PC-3 (cell line): ENCODE measurements around the gene TMEM235. TPM values are rescaled to one million over a fixed set of nuclear protein-coding genes. Genes with fewer than 3 reads are reported as not detected.

Experiments
- ATAC-seq: fragments of 200-7000 bp; cut with Tn5 transposase; 2 replicates; pipeline ENCODE4 v1.9.1; 2020; ENCODE audit warnings: mild to moderate bottlenecking, moderate library complexity
- BruUV-seq: library from RNA; stranded (reverse); fragments of 400-500 nt; replicated peaks from 2 replicates; lab custom pipeline; 2021; lab: Mats Ljungman, UMichigan
- CTCF ChIA-PET: fragments of 300-600 bp; sonication (Branson Sonifier 250); formaldehyde crosslinking; loops from one replicate; lab custom pipeline; 2022; ENCODE audit warnings: antibody characterized with exemption; lab: Charles Lee
- POLR2A ChIA-PET: fragments of 300-600 bp; sonication (Branson Sonifier 250); formaldehyde crosslinking; loops from one replicate; lab custom pipeline; 2022; ENCODE audit warnings: antibody characterized with exemption; ENCODE audit not compliant: unreplicated experiment; lab: Charles Lee
- DNase-seq: peaks from one replicate; pipeline ENCODE4 v3.0.0-alpha.2; 2015
- H2AFZ ChIP-seq: fragments of 300-600 bp; sonication (generic); 2 replicates; pipeline ENCODE4 v1.6.0; 2016; ENCODE audit warnings: antibody characterized with exemption, low read length
- H3F3A ChIP-seq: fragments of 300-600 bp; sonication (generic); one replicate; pipeline ENCODE4 v1.6.0; 2017; ENCODE audit warnings: antibody characterized with exemption, low read length, control low read depth, mild to moderate bottlenecking; ENCODE audit not compliant: unreplicated experiment
- H3K27ac ChIP-seq: fragments of 300-600 bp; sonication (generic); 2 replicates; pipeline ENCODE4 v1.5.1; 2016; ENCODE audit warnings: mild to moderate bottlenecking, low read length
- H3K27me3 ChIP-seq: fragments of 300-600 bp; sonication (generic); 2 replicates; pipeline ENCODE4 v1.6.1; 2016; ENCODE audit warnings: low read length, mixed read lengths
- H3K36me3 ChIP-seq: fragments of 300-600 bp; sonication (generic); 2 replicates; pipeline ENCODE4 v1.6.1; 2016; ENCODE audit warnings: low read depth, mixed run types, low read length, mixed read lengths
- H3K4me1 ChIP-seq: fragments of 300-600 bp; sonication (generic); 2 replicates; pipeline ENCODE4 v1.5.1; 2016; ENCODE audit warnings: low read length; ENCODE audit not compliant: insufficient read depth
- H3K4me2 ChIP-seq: fragments of 300-600 bp; sonication (generic); 2 replicates; pipeline ENCODE4 v1.6.0; 2016; ENCODE audit warnings: low read length
- H3K4me3 ChIP-seq: fragments of 300-600 bp; sonication (generic); 2 replicates; pipeline ENCODE4 v1.5.1; 2016; ENCODE audit warnings: mild to moderate bottlenecking, low read length, mixed read lengths
- H3K79me2 ChIP-seq: fragments of 300-600 bp; sonication (generic); 2 replicates; pipeline ENCODE4 v1.6.1; 2017; ENCODE audit warnings: low read length, mixed read lengths
- H3K9ac ChIP-seq: fragments of 300-600 bp; sonication (generic); 2 replicates; pipeline ENCODE4 v1.6.0; 2016; ENCODE audit warnings: mild to moderate bottlenecking, low read length
- H3K9me2 ChIP-seq: fragments of 300-600 bp; sonication (generic); replicated peaks from 2 replicates; pipeline ENCODE4 v1.6.1; 2016; ENCODE audit warnings: mixed run types, low read length, mixed read lengths
- H3K9me3 ChIP-seq: fragments of 300-600 bp; sonication (generic); 2 replicates; pipeline ENCODE4 v1.6.1; 2016; ENCODE audit warnings: low read length, mixed read lengths
- H4K20me1 ChIP-seq: fragments of 300-600 bp; sonication (generic); 2 replicates; pipeline ENCODE4 v1.6.1; 2016; ENCODE audit warnings: low read length, mixed read lengths
- CTCF ChIP-seq: fragments of 300-600 bp; sonication (generic); conservative IDR thresholded peaks from 2 replicates; pipeline ENCODE4 v1.5.1; 2017; ENCODE audit warnings: antibody characterized with exemption, low read depth, mild to moderate bottlenecking, low read length
- EZH2 ChIP-seq: fragments of 300-600 bp; sonication (generic); IDR thresholded peaks from one replicate; pipeline ENCODE4 v1.6.1; 2017; ENCODE audit warnings: antibody characterized with exemption, mild to moderate bottlenecking, low read length; ENCODE audit not compliant: unreplicated experiment
- EZH2phosphoT487 ChIP-seq: fragments of 300-600 bp; sonication (generic); IDR thresholded peaks from 2 replicates; pipeline ENCODE4 v1.6.1; 2018; ENCODE audit warnings: mild to moderate bottlenecking, antibody characterized with exemption, low read length, borderline replicate concordance
- intact Hi-C: fragments of 100-400 bp; cut with micrococcal nuclease; formaldehyde crosslinking; loops from 2 replicates; pipeline ENCODE4 v1.9.0; 2023
- total RNA-seq: library from RNA; depleted of rRNA; stranded (reverse); fragments of >200 nt; gene quantifications from 2 replicates; pipeline ENCODE4 v1.2.3, GENCODE V29; 2014

TMEM235 gene
- total RNA-seq, 1 experiment from 2014 or later = not detected

- POLR2A ChIA-PET = no interaction called here
- Histone ChIP-seq H3K4me2 (no peak overlapping the region), H3K27ac (no peak overlapping the region)
Measured at GRCh38 chr17:78271419-78272170, 40.2 kb downstream of the TMEM235 start.

GRCh38 chr17:78272181-78272913 lies 40.9 kb downstream of the TMEM235 start:
- H3K4me1 ChIP-seq = peaks cover 6% of the 10 kb centered on the region; the same call in 1 of the 2 replicates
- no peaks in the 10 kb centered on the region for H3K36me3 ChIP-seq
- no peak for TF ChIP-seq EZH2
- TF ChIP-seq EZH2phosphoT487 = no peak
- no peak for TF ChIP-seq CTCF
- intact Hi-C loops = no loop called here
- H3K27ac ChIP-seq = no peak overlapping the region
- peak overlapping the region; percentile 62 for H3K4me2 ChIP-seq
- no TSS peak for BruUV-seq
- H2AFZ ChIP-seq = peak overlapping the region; percentile 58
- DNase-seq (peak; percentile 47), ATAC-seq (peak; percentile 72)
- no peaks in the 10 kb centered on the region for H3F3A ChIP-seq
- H3K9ac ChIP-seq = no peak overlapping the region
- H3K9me2 ChIP-seq = no peaks in the 10 kb centered on the region
- POLR2A ChIA-PET = no interaction called here
- H4K20me1 ChIP-seq = no peaks in the 10 kb centered on the region
- CTCF ChIA-PET = no interaction called here
- no peaks in the 10 kb centered on the region for H3K79me2 ChIP-seq
- no peaks in the 10 kb centered on the region for H3K9me3 ChIP-seq
- 0 out of 2 replicates have a peak, but pooled peaks cover 4% of the 10 kb centered on the region for H3K27me3 ChIP-seq
- H3K4me3 ChIP-seq = 0 out of 2 replicates have a peak overlapping the region, but pooled peaks have one; percentile 21

More at GRCh38 chr17:78271419-78272170, 40.2 kb downstream of the TMEM235 start:
- H3K79me2 ChIP-seq = no peaks in the 10 kb centered on the region
- ATAC-seq = no peak
- H3K4me3 ChIP-seq = no peak overlapping the region
- no peaks in the 10 kb centered on the region for H3F3A ChIP-seq
- CTCF ChIA-PET = interaction anchor here (0.6 kb wide), 1 partner anchor 73 kb away, joined by 3 read pairs; no protein-coding TSS in a partner anchor
- TF ChIP-seq EZH2phosphoT487 (no peak), CTCF (no peak), EZH2 (no peak)
- H3K9me2 ChIP-seq = no peaks in the 10 kb centered on the region
- no peaks in the 10 kb centered on the region for H4K20me1 ChIP-seq
- H3K9ac ChIP-seq = no peak overlapping the region
- no peaks in the 10 kb centered on the region for H3K36me3 ChIP-seq
- H3K4me1 ChIP-seq = peaks cover 6% of the 10 kb centered on the region; the same call in 1 of the 2 replicates
- DNase-seq = no peak
- intact Hi-C loops = no loop called here
- BruUV-seq = no TSS peak
- H2AFZ ChIP-seq = no peak overlapping the region
- 0 out of 2 replicates have a peak, but pooled peaks cover 4% of the 10 kb centered on the region for H3K27me3 ChIP-seq
- H3K9me3 ChIP-seq = no peaks in the 10 kb centered on the region
